H9 (cell line): Measurements from ENCODE around the gene METTL1. TPM values are rescaled to one million over a fixed set of nuclear protein-coding genes. Genes with fewer than 3 reads are reported as not detected.
"Not testable (repeated sequence)": the region's sequence is repeated elsewhere in the genome, so short reads cannot be mapped to it uniquely, and the experiment has no call there.

Source experiments
- DNase-seq: peaks from one replicate; pipeline ENCODE4 v3.0.0-alpha.2; 2017
- H2AFZ ChIP-seq: one replicate; pipeline ENCODE4 v1.6.1; 2013; ENCODE audit warnings: mild to moderate bottlenecking, low read length, control low read depth, moderate library complexity
- H2AK5ac ChIP-seq: 2 replicates; pipeline ENCODE4 v1.6.1; 2013; ENCODE audit warnings: low read length, control low read depth, mixed read lengths; ENCODE audit not compliant: insufficient read length
- H2BK120ac ChIP-seq: one replicate; pipeline ENCODE4 v1.6.1; 2013; ENCODE audit warnings: low read depth, mild to moderate bottlenecking, low read length, control low read depth, inconsistent platforms; ENCODE audit not compliant: poor library complexity, severe bottlenecking
- H2BK12ac ChIP-seq: 2 replicates; pipeline ENCODE4 v1.6.1; 2013; ENCODE audit warnings: low read length, control low read depth, mixed read lengths, low read depth; ENCODE audit not compliant: insufficient read length
- H2BK15ac ChIP-seq: 2 replicates; pipeline ENCODE4 v1.6.1; 2013; ENCODE audit warnings: low read depth, low read length, control low read depth
- H2BK20ac ChIP-seq: one replicate; pipeline ENCODE4 v1.6.1; 2013; ENCODE audit warnings: low read depth, mild to moderate bottlenecking, low read length, control low read depth, inconsistent platforms; ENCODE audit not compliant: poor library complexity, severe bottlenecking
- H2BK5ac ChIP-seq: 2 replicates; pipeline ENCODE4 v1.6.1; 2013; ENCODE audit warnings: low read length, control low read depth, mixed read lengths; ENCODE audit not compliant: insufficient read length
- H3K14ac ChIP-seq: 2 replicates; pipeline ENCODE4 v1.6.1; 2013; ENCODE audit warnings: low read length, control low read depth; ENCODE audit not compliant: insufficient read depth
- H3K18ac ChIP-seq: 2 replicates; pipeline ENCODE4 v1.6.1; 2013; ENCODE audit warnings: low read depth, mild to moderate bottlenecking, mixed read lengths, low read length, control low read depth; ENCODE audit not compliant: insufficient read length
- H3K23ac ChIP-seq: 2 replicates; pipeline ENCODE4 v1.6.1; 2013; ENCODE audit warnings: low read length, control low read depth, mixed read lengths, low read depth; ENCODE audit not compliant: insufficient read length
- H3K23me2 ChIP-seq: 2 replicates; pipeline ENCODE4 v1.6.1; 2013; ENCODE audit warnings: low read depth, mild to moderate bottlenecking, mixed read lengths, low read length, control low read depth; ENCODE audit not compliant: insufficient read length, poor library complexity, severe bottlenecking
- H3K27ac ChIP-seq: 2 replicates; pipeline ENCODE4 v1.5.1; 2013; ENCODE audit warnings: low read length, control low read depth, mixed read lengths, low read depth; ENCODE audit not compliant: insufficient read length
- H3K27me3 ChIP-seq: 2 replicates; pipeline ENCODE4 v1.6.1; 2013; ENCODE audit warnings: low read length, control low read depth, inconsistent platforms; ENCODE audit not compliant: insufficient read depth
- H3K4ac ChIP-seq: 2 replicates; pipeline ENCODE4 v1.6.1; 2013; ENCODE audit warnings: low read depth, mild to moderate bottlenecking, control low read depth, inconsistent platforms, low read length, moderate library complexity
- H3K4me1 ChIP-seq: 2 replicates; pipeline ENCODE4 v1.6.1; 2013; ENCODE audit warnings: low read length, control low read depth, inconsistent platforms; ENCODE audit not compliant: insufficient read depth
- H3K4me2 ChIP-seq: 2 replicates; pipeline ENCODE4 v1.6.1; 2013; ENCODE audit warnings: low read length, control low read depth, mixed read lengths; ENCODE audit not compliant: insufficient read length, insufficient read depth
- H3K56ac ChIP-seq: 2 replicates; pipeline ENCODE4 v1.6.1; 2013; ENCODE audit warnings: low read depth, mild to moderate bottlenecking, mixed read lengths, low read length, control low read depth; ENCODE audit not compliant: insufficient read length
- H3K79me1 ChIP-seq: 2 replicates; pipeline ENCODE4 v1.6.1; 2013; ENCODE audit warnings: low read depth, mild to moderate bottlenecking, moderate library complexity, low read length, control low read depth, inconsistent platforms; ENCODE audit not compliant: insufficient read depth, poor library complexity, severe bottlenecking
- H3K79me2 ChIP-seq: 2 replicates; pipeline ENCODE4 v1.6.1; 2013; ENCODE audit warnings: low read length, control low read depth, inconsistent platforms; ENCODE audit not compliant: insufficient read depth
- H3K9ac ChIP-seq: 2 replicates; pipeline ENCODE4 v1.6.1; 2013; ENCODE audit warnings: low read length, control low read depth, mixed read lengths; ENCODE audit not compliant: insufficient read length; ENCODE audit errors: extremely low read depth
- H3K9me3 ChIP-seq: one replicate; pipeline ENCODE4 v1.6.1; 2013; ENCODE audit warnings: low read depth, low read length, inconsistent platforms; ENCODE audit not compliant: control insufficient read depth
- H3T11ph ChIP-seq: one replicate; pipeline ENCODE4 v1.6.1; 2013; ENCODE audit warnings: mild to moderate bottlenecking, low read length, control low read depth, inconsistent platforms
- H4K20me1 ChIP-seq: one replicate; pipeline ENCODE4 v1.6.1; 2013; ENCODE audit not compliant: control insufficient read depth, insufficient read length, insufficient read depth
- H4K5ac ChIP-seq: 2 replicates; pipeline ENCODE4 v1.6.1; 2013; ENCODE audit warnings: low read depth, mild to moderate bottlenecking, mixed read lengths, low read length, control low read depth; ENCODE audit not compliant: insufficient read length
- H4K8ac ChIP-seq: replicated peaks from 2 replicates; pipeline ENCODE4 v1.6.1; 2013; ENCODE audit warnings: low read length, control low read depth, mixed read lengths, low read depth; ENCODE audit not compliant: insufficient read length
- H4K91ac ChIP-seq: 2 replicates; pipeline ENCODE4 v1.6.1; 2013; ENCODE audit warnings: low read depth, mild to moderate bottlenecking, moderate library complexity, mixed read lengths, low read length, control low read depth; ENCODE audit not compliant: insufficient read length
- H3K27ac Mint-ChIP-seq, 3 experiments: 2 replicates in 2 of 3; 3 replicates in 1 of 3; pipeline ENCODE4 v1.8.0; 2020 to 2021; ENCODE audit warnings: mixed read lengths in 3 of 3, mild to moderate bottlenecking in 1 of 3, moderate library complexity in 1 of 3
- H3K27me3 Mint-ChIP-seq: 2 replicates; pipeline ENCODE4 v1.8.0; 2021; ENCODE audit warnings: low read depth, mild to moderate bottlenecking, moderate library complexity, mixed read lengths
- H3K36me3 Mint-ChIP-seq, 3 experiments: 2 replicates in 2 of 3; 3 replicates in 1 of 3; pipeline ENCODE4 v1.8.0; 2020 to 2021; ENCODE audit warnings: low read depth in 3 of 3, mixed read lengths in 3 of 3; ENCODE audit not compliant: insufficient read depth in 1 of 3
- H3K4me1 Mint-ChIP-seq, 2 experiments: 2 replicates each; pipeline ENCODE4 v1.8.0; 2020; ENCODE audit warnings: mixed read lengths in 2 of 2
- H3K4me3 Mint-ChIP-seq, 2 experiments: 2 replicates in 1 of 2; 3 replicates in 1 of 2; pipeline ENCODE4 v1.8.0; 2020 to 2021; ENCODE audit warnings: mild to moderate bottlenecking in 2 of 2, mixed read lengths in 2 of 2, moderate library complexity in 1 of 2
- H3K9me3 Mint-ChIP-seq, 2 experiments: 2 replicates in 1 of 2; 3 replicates in 1 of 2; pipeline ENCODE4 v1.8.0; 2020; ENCODE audit warnings: mild to moderate bottlenecking in 2 of 2, mixed read lengths in 2 of 2, moderate library complexity in 1 of 2
- WGBS: extraction: QIAGEN DNeasy Blood & Tissue Kit; methylation state at CpG from one replicate; pipeline ENCODE4 v1.1.7; 2013; ENCODE audit warnings: missing lambda C conversion rate, low lambda C conversion rate, mixed read lengths; ENCODE audit not compliant: insufficient read length; ENCODE audit errors: extremely low coverage; 5-methylcytosine and 5-hydroxymethylcytosine counted together
- total RNA-seq: library from RNA; stranded (reverse); gene quantifications from 2 replicates; pipeline ENCODE4 v1.2.1, GENCODE V29; 2021

Gene METTL1
- total RNA-seq, 1 experiment from 2014 or later = 58.4 TPM

DNA sequence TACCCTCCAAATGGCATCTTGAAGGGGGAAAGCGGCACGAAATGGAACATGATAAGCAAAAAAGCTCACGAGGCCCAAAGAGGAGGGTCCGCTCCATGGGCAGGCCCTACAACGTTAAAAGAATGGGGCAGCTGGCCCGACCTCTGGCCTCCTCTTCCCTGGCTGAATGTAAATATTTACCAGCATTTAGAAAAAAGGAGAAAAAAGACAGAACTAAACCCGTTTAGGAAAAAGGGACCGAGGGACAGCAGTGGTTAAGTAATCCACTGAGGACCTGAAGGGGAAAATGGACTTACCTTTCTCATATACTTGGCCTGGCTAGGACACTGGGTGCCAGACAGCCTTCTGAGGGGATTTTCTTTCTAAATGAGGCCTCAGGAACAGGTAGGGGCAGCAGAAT, 48.2 kb upstream of the METTL1 start:
- not testable (repeated sequence) for H2BK5ac ChIP-seq, H4K91ac ChIP-seq, H3K9me3 ChIP-seq, H3K27me3 ChIP-seq, H3K79me1 ChIP-seq, H4K8ac ChIP-seq, H2BK15ac ChIP-seq, H3K4me1 Mint-ChIP-seq, H2BK120ac ChIP-seq, H3K23me2 ChIP-seq, H3K9me3 Mint-ChIP-seq, H2AFZ ChIP-seq, H3K4me2 ChIP-seq, H3K27me3 Mint-ChIP-seq, H4K5ac ChIP-seq, H3K9ac ChIP-seq, H3K79me2 ChIP-seq, H3T11ph ChIP-seq, H4K20me1 ChIP-seq, H3K4me3 Mint-ChIP-seq, H2BK12ac ChIP-seq, H3K27ac Mint-ChIP-seq, H3K56ac ChIP-seq, H3K18ac ChIP-seq, H2BK20ac ChIP-seq, H2AK5ac ChIP-seq, H3K4me1 ChIP-seq, H3K23ac ChIP-seq, H3K4ac ChIP-seq, DNase-seq, H3K27ac ChIP-seq, H3K14ac ChIP-seq
- no CpG with 5 or more reads among the region's 8 CpGs for WGBS
- peaks cover 22 to 45% (median 42%) of the 10 kb centered on the region in 3 experiments; a peak in 6 of 7 replicates for H3K36me3 Mint-ChIP-seq

DNA sequence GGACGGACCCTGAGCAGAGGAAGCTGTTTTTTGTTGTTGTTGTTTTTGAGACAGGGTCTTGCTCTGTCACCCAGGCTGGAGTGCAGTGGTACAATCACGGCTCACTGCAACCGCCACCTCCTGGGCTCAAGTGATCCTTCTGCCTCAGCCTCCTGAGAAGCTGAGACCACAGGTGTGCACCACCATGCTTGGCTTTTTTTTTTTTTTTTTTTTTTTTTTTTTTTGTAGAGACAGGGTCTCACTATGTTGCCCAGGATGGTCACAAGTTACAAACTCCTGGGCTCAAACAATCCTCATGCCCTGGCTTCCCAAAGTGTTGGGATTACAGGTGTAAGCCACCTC, 46.1 kb upstream of the METTL1 start:
- H4K8ac ChIP-seq, H3K18ac ChIP-seq, H3K4me1 Mint-ChIP-seq, H3K27me3 Mint-ChIP-seq, H3K4me2 ChIP-seq, H2AFZ ChIP-seq, H3K9ac ChIP-seq, H3K27ac Mint-ChIP-seq, H4K5ac ChIP-seq, H3K4me1 ChIP-seq, H4K91ac ChIP-seq, H2BK5ac ChIP-seq, H3K23me2 ChIP-seq, H4K20me1 ChIP-seq, H3K27ac ChIP-seq, H3K9me3 Mint-ChIP-seq, H3K79me2 ChIP-seq, H2BK12ac ChIP-seq, H2BK120ac ChIP-seq, H3K9me3 ChIP-seq, H2AK5ac ChIP-seq, H3K4ac ChIP-seq, DNase-seq, H3K14ac ChIP-seq, H3K23ac ChIP-seq, H2BK20ac ChIP-seq, H3K4me3 Mint-ChIP-seq, H3K79me1 ChIP-seq, H2BK15ac ChIP-seq, H3K27me3 ChIP-seq, H3K56ac ChIP-seq, H3T11ph ChIP-seq: not testable (repeated sequence)
- peaks cover 7 to 25% (median 21%) of the 10 kb centered on the region in 3 experiments for H3K36me3 Mint-ChIP-seq
- no CpG with 5 or more reads among the region's 3 CpGs for WGBS
